CD1c-positive myeloid dendritic cell (primary cell): ENCODE data around the gene DENND5B.
A peak's percentile ranks its signal among the peaks of the same experiment; 100 is the strongest.

Source experiments
- DNase-seq: peaks from one replicate; pipeline ENCODE4 v3.0.0-alpha.2; 2016; ENCODE audit errors: extremely low spot score

Gene DENND5B

DNA sequence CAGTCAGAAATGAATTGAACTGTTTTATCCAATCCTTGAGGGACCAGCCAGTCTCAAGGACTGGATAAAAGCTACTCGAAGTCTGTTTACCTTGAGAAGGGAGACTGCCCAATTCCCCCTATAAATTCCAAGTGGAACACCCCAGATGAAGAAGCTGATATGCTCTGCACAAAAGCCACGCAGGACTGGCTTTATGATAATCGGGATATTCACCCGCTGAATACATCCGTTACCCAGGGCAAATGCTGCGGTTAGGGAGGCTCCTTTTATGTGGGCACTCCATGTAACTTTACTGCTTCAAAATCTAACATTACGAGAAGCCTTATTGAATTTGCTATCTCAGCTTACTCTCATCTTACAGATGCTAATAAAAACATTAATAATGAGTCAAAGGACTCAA lies 119.1 kb downstream of the DENND5B start:
- no peak for DNase-seq

DNA sequence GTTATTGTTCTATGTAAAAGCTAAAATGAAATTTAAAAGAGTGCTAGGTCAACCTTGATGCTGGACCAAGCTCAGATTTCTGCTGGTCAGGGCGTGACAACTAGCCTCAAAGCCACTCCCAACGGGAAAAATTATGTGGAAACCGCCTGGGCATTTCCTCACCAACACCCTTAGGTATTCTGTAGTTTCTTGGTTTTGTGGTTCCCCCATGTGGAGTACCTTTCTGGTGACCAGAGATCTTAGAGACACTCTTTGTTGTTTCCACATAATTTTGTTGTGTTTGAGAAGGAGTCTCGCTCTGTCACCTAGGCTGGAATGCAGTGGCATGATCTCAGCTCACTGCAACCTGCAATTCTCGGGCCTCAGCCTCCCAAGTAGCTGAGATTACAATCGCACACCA lies 119.9 kb downstream of the DENND5B start:
- DNase-seq, result no peak

DNA sequence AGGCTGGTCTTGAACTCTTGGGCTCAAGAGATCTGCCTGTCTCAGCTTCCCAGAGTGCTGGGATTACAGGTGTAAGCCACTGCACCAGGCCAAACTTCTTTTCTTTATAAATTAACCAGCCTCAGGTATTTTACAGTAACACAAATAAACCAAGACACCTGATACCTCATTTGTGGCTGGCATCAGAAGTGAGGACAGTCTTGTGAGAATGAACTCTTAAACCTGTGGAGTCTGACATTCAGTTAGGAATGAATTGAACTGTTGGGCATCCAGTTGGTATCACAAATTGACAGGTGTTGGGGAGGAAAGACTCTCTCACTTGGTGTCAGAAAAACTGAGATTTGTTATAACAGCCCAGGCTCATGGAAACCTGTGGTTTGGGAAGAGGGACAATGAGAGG lies 120.5 kb downstream of the DENND5B start:
- DNase-seq, result no peak

DNA sequence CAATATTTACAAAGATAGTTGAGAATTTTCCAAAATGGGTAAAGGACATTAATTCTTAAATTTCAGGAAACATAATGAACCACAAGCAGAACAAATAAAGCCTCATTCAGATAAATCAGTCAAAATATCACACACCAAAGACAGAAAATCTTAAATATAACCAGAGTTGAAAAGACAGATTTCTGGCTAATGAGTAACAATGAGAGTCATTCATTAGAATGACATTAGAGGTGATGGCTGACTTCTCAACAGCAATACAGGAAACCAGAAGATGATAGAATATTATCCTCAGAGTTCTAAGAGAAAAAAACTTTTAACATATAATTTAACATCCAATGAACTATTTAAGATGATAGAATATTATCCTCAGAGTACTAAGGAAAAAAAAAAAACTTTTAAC lies 124.2 kb downstream of the DENND5B start:
- no peak for DNase-seq

DNA sequence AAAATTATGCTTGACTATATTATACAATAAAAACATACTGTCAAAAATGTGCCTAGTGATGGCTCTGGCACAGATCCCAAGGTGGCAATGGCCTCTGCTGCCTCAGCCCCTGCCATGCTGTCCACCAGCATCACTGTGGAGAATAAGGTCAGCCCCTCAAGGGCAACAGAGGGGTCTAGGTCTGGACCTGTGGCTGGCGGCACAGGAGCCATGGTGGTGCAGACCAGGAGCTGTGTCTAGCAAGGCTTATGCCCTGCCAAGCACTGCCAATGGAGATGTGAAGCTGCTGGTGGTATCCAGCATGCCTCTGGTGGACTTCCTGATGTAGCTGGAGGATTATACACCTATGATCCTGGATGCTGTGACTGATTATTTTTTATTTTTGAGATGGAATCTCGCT lies 125.9 kb downstream of the DENND5B start:
- DNase-seq, result no peak

DNA sequence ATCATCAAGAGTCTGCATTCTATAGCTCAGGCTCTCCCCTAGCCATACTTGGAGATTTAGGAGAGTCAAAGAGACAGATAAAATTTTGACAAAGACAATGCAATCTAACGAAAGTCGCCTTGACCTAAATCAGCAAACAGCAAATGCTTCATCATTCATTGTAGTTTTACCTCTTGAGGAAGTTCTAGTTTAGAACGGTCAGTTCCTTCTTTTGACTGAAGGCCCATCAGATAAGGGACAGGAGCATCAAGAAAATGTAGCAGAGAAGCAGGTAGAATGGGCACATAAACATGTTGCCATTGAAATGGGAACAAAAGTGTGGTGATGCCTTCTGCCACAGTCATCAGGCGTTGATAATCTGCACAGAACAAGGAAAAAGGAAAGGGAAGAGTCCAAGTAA lies 130.9 kb downstream of the DENND5B start:
- DNase-seq, result no peak

DNA sequence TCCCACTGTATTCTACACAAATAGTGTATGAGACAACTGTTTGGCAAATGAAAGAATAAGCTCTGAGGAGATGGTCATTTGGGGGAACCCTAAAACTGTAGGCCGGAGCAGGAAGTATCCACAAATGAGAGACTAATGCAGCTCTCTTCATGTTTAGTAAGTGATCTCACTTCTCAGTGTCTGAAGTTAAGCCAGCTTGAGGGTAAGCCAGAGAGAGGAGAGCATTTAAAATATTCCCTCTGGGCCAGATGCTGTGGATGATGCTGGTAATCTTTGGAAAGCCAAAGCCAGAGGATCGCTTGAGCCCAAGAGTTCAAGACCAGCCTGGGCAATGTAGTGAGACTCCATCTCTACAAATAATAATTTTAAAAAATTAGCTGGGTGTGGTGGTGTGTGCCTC lies 134.4 kb downstream of the DENND5B start:
- no peak for DNase-seq

DNA sequence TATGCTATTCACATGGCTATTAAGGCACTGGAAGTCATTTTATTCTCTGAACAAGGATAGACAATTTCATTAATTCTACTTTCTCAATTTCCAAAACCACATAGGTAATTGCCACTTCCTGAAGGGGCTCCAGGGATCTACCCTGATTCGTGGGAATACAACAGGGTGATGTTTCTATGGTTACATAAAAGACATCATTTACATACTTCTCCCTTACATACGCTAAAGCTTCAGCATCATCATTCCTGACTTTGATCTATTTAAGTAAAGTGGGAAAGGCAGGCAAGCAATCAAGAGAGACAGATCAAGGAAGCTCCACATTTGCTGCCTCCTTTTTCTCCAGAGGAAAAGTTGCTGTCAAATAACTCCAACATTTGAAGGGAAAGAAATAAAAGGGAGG lies 146.2 kb downstream of the DENND5B start:
- no peak for DNase-seq

DNA sequence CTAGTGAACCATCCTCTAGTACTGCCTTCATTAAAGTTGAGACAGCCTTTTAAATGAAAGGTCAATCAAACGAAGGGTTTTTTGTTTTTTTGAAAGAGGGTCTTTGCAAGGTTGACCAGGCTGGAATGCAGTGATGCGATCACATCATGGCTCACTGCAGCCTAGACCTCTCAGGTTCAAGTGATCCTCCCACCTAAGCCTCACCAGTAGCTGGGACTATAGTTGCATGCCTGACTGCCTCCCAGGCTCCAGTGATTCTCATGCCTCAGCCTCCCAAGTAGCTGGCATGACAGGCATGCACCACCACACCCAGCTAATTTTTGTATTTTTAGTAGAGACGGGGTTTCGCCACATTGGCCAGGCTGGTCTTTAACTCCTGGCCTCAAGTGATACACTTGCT lies 150.3 kb downstream of the DENND5B start:
- DNase-seq, result no peak

DNA sequence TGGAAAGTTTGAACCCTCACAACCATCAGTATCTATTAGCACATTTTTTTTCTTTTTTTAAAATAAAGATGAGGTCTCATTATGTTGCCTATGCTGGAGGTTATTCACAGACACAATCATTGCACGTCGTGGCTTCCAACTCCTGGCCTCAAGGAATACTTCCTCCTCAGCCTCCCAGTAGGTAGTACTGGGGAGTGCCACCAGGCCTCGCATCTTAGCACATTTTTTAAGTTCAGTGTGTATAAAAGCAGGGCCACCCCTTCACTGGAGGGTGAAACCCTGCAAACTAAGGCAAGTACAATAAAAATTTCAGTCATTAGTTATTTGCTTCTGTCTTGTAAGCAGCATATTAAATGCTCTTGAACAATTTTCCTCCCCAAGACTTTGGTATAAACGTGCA lies 150.8 kb downstream of the DENND5B start:
- no peak for DNase-seq

DNA sequence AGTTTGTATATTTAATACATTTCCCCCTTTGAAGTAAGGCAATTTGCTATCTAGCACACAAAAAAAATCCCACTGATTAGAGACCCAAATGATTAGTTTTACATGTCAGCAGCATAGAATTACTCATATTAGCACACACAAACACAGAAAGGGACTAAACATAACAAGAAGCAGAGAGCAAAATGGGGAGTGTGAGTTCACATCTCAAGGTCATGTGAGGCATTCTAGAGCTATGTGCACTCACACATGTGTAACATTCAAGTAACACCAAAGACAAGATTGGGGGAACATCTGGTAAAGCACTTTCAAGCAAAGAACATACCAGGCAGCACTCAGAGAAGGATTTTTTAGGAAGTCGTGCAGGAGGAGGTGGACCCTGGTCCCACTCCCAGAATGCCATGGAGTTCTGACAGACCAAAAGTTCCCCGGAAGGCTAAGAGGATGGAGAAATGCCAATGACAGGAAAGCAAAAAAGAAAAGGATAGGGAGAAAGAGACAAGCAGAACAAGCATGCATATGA lies 159.2 kb downstream of the DENND5B start:
- DNase-seq, result no peak

DNA sequence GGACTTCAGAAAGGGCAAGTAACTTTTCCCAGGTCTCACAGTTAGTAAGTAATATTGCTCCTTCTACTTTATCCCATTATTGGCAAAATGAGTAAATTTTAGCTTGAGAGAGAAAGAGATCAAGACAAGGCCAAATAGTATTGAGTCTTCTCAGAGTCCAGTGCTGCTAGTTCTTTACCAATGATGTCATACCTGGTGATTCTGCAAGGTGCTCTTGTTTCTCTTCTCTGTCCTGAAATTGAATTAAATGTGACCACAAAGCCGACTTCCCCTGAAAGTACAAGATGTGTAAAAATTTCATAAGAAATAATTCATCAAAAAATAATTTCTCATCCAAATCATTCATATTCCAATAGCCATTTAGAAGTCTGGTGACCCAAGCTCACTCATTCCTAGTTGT lies 167.5 kb downstream of the DENND5B start:
- no peak for DNase-seq

DNA sequence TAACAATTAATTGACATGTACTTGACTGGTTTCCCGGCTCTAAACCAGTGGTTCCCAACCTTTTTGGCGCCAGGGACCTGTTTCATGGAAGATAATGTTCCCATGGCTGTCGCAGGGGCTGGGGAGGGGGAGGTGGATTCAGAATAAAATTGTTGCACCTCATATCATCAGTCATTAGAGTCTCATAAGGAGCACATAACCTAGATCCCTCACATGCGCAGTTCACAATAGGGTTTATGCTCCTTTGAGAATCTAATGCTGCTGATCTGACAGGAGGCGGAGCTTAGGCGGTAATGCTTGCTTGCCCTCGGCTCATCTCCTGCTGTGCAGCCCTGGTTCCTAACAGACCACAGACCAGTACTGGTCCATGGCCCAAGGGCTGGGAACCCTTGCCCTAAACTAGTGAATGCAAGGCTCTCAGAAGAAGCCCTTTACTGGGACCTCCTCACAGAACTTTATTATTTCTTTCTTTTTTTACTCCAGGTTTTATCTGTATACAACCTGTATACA lies 178.6 kb downstream of the DENND5B start:
- DNase-seq, result no peak

DNA sequence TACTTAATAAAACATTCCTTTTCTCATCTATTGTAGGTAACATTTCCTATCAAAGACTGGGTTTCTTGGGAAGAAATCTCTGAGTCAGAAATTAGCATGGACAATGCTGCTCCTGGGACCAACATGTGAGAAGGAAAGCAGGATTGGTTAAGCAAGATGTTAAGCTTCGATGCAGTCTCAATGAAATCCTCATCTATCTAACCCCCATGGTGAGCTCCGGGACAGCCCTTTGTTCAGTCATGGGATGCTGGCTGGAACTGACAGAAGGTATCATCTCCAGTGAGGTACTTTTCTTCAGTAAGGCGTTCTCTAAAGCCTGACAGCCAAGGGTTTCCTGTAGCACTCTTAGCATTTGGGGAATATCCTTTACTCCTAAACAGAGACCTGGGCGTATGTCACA lies 182.2 kb downstream of the DENND5B start:
- no peak for DNase-seq

DNA sequence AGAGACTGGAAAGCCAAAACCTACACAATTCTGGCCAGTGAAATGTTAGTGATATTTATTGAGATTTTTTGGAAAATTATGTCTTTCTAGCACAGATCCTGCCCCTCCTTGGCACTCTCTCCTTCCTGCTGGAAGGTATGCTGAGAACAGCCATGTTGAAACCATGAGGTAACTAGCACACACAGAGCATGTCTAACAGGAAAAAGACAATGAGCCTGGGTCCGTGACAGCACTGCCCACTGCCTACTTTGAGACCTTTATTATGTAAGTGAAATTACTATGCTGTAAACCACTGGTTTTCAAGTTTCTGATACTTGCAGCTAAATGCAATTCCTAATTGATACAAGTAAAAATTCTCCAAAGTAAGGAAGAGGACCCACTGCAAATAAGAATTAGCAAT lies 183.4 kb downstream of the DENND5B start:
- DNase-seq, result no peak

DNA sequence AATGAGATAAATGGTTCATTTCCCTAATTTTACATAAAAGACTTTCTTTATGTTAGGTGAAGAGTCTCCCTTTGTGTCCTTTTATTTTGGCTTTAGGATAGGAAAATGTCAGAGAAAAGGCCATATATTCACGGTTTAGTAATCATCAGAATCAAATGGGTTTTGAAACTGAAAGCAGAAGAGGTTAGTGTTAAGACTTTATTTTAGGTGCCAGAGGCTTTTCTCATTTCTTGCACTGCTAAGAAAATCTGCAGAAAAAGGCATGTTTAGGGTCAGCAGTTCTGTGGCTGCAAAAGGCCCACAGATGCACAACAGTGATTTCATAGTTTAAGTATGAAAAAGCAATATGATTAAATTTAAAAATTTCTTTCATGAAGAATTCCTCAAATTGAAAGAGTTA lies 184.6 kb downstream of the DENND5B start:
- no peak for DNase-seq

DNA sequence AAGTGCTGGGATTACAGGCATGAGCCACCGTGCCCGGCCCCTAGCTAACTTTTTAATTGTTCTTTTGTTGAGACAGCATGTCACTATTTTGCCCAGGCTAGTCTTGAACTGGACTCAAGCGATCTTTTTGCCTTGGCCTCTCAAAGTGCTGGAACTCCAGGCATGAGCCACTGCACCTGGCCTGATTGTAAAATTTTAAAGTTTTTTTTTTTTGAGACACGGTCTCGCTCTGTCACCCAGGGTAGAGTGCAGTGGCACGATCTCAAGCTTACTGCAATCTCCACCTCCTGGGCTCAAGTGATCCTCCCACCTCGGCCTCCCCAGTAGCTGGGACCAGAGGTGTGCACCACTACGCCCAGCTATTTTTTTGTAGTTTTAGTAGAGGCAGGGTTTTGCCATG lies 185.9 kb downstream of the DENND5B start:
- no peak for DNase-seq

DNA sequence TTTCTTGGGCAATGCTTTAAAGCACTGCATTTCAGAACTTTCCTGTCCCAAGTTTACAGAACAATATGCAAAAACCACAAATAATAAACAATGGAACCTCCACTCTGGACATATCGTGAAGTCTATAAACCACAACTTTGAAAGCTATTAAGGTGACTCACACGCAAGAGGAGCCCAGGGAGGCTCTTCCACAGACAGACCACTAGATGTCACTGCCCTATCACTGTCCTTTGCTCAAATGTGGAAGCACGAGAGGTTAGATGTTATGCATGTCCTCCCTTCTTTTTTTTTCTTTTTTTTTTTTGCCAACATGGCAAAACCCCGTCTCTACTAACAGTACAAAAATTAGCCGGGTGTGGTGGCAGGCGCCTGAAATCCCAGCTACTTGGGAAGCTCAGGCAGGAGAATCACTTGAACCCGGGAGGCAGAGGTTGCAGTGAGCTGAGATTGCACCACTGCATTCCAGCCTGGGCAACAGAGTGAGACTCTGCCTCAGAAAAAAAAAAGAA lies 187.8 kb downstream of the DENND5B start:
- DNase-seq, result peak; percentile 87

DNA sequence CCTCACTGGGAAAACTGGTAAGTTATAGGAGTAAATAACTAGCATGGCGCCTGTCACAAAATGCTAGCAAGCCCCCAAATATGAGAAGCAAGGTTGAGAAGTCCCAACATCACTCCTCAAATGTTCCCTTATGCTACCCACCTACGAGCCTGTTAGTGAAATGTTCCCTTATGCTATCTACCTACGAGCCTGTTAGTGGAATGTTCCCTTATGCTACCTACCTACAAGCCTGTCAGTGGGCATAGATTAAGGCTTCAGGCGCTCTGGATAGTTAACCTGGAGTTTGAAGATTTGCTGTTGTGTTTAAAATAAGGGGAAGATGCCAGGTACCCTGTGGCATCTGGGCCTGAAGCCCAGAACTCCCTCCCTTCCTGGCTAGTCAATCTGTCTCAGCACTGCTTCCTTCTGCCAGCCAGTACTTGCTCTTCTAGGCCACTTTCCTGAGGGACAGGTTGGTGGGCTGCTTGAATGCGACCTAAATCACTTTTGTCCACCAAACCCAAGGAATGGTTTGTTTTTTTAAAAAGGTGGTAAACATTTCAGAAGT lies 197.9 kb downstream of the DENND5B start:
- DNase-seq, result no peak

DNA sequence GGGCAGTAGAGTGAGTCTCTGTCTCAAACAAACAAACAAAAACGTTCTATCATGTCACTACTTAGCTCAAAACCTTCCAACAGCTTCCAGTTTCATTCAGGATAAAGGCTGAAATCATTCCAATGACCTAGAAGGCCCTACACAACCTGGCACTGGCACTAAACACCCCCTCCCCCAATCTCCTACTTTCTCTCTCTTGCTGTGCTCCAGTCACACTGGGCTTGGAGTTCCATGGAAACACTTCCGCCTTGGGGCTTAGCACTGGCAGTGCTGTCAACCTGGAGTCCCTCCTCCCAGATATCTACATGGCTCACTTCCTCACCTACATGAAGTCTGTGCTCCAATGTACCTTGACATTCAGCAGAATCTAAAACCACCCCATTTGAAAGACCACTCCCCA lies 199.9 kb downstream of the DENND5B start:
- DNase-seq, result no peak

DNA sequence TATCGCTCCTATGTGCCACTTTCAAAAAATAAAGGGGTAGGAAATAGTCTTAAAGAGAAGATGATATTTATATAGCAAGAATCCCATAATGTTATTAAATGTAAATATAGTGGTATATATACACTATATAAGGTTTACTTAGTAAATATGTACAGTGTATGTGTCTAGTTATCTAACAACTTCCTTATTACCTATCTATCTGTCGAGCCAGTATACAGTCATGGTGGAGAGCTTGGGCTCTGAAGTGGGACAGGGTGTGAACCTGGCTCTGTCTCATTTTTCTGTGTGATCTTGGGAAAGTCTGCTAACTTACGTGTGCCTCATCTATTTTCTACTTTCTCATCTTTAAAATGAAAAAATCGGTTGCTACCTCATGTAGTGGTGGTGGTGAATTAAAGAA lies 202.2 kb downstream of the DENND5B start:
- no peak for DNase-seq

DNA sequence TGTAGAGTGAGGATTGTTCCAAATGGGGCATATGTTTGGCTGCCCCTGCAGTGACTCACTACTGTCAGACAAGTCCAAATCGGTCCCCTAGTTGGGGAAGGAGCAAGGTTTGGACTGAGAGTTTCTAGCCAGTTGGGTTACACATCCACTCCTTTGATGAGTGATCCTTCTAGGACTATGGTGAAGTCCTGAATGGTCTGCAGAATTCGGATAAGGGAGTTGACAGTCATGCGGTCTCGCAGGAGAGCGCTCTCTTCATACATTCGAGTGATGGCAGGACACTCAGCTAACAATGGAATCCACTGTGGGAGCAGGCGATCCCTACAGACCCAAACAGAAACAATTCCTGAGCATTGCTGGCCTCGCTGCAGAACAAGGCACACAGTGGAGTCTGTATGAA lies 203.5 kb downstream of the DENND5B start:
- DNase-seq, result no peak

DNA sequence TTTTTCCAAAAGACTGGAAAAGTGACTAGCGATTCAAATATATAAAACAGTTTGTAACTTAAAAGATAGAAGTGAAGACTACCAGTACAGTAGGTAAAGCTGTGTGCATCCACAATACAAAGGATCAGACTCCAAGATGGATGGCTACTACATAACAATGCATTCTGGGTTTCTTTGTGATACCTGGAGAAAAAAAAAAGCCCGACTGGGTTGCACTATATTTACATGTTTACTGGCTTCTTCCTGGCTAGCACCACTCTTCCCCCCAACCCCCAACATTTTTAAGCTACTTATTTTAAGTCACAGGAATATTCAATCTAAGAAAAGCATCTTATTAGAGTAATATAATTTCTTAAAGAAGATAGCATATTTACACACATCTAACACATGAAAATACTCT lies 203.9 kb downstream of the DENND5B start:
- DNase-seq, result no peak

DNA sequence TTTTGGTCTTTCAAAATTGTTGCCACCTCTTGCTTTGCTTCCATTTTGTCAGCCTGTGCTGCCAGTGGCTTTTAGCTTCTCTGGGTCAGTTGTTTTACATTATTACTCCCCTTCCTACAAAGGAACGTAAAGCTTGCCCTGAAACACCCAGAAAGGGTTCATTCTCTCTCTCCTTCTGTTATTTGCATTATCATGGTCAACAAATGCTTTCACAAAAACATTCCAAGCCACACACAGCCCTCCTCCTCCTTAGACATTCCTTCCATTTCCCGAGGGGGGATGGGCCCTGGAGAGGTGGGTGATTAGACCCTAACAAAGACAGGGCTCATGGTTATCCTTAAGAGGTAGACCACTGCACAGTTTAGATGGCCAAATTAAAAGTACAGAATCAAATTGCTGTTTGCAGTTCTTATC lies 204.6 kb downstream of the DENND5B start:
- DNase-seq, result no peak
